Lower lobe of right lung (tissue), 2 donors: ENCODE data around the gene TRMT1. TPM values are rescaled to one million over a fixed set of nuclear protein-coding genes. Genes with fewer than 3 reads are reported as not detected.

Source experiments
- ATAC-seq, 2 donors: fragments of 200-7000 bp; cut with Tn5 transposase; one replicate each; pipeline ENCODE4 v1.9.1; 2020 to 2022; ENCODE audit warnings: mild to moderate bottlenecking in 2 of 2, moderate library complexity in 2 of 2
- DNase-seq: peaks from one replicate; pipeline ENCODE4 v3.0.0-alpha.2; 2020
- H3K27ac ChIP-seq: fragments of 200-600 bp; one replicate; pipeline ENCODE4 v1.8.0; 2022
- H3K27me3 ChIP-seq: fragments of 200-600 bp; one replicate; pipeline ENCODE4 v1.8.0; 2022; ENCODE audit warnings: low read depth
- H3K36me3 ChIP-seq: fragments of 200-600 bp; one replicate; pipeline ENCODE4 v1.8.0; 2022; ENCODE audit warnings: mild to moderate bottlenecking
- H3K4me1 ChIP-seq: fragments of 200-600 bp; one replicate; pipeline ENCODE4 v1.8.0; 2022
- H3K4me3 ChIP-seq: fragments of 200-600 bp; one replicate; pipeline ENCODE4 v1.8.0; 2022; ENCODE audit warnings: mild to moderate bottlenecking
- H3K9me3 ChIP-seq: fragments of 200-600 bp; one replicate; pipeline ENCODE4 v1.8.0; 2022
- intact Hi-C: fragments of 100-400 bp; cut with DNase I; formaldehyde crosslinking; loops from one replicate; pipeline ENCODE4 v1.11.0; 2022
- total RNA-seq: library from RNA; stranded (reverse); fragmentation: NEBNext Ultra II Directional; extraction: Animal tissue kit (Norgen Biotek cat#: 25700); gene quantifications from one replicate; pipeline ENCODE4 v1.2.1, GENCODE V29; 2021
- TF ChIP-seq, protein P1 (sequence below): fragments of 200-600 bp; IDR thresholded peaks from one replicate; pipeline ENCODE4 v1.8.0; 2022; ENCODE audit warnings: antibody characterized with exemption, mild to moderate bottlenecking
- donor health status: DM: no; HTN: yes; CAD: no; lungs with severe emphysema.

The TRMT1 gene
- total RNA-seq, 1 donor from 2014 or later: 29.3 TPM

DNA sequence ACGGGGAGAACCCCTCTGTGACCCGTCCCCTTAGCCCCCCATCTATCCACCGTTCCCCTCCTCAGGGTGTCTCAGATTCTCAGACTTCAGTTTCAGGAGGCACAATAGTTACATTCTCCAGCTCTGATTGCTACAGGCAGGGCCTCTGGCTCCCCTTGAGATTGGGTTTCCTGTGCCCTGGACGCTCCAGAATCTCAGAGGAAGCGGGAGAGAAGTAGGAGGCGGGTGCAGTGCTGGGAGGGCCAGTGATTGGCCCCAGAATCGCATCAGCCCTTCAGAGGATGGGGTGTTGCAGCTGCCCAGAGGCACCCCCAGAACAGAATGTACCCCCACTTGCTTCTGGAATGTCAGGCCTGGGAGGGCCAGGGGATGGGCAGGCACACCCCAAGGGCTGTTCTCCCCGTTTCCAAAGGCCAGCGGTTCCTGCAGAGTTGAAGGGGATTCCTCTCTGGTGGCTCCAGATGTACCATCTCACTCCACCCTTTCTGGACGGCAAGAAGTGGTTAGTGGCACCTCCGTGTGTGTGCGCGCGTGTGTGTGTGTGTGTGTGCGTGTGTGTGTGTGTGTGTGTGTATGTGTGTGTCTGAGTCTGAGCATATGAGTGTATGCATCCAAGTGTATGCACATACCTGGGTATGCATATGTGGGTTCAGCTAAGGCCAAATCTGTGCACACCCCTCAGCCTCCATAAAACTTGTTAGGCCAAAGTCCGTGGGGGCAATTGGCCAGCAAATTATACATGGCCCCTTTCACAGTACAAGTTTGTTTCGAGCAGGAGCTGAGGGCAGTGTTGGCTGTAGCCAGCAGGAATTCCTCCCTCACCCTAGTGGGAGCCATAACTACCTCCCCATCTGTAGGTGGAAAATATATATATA, 49.4 kb downstream of the TRMT1 start:
- peaks cover 8% of the 10 kb centered on the region for H3K36me3 ChIP-seq
- no peaks in the 10 kb centered on the region for H3K9me3 ChIP-seq
- H3K4me1 ChIP-seq: peaks cover 83% of the 10 kb centered on the region
- TF ChIP-seq, protein P1, sequence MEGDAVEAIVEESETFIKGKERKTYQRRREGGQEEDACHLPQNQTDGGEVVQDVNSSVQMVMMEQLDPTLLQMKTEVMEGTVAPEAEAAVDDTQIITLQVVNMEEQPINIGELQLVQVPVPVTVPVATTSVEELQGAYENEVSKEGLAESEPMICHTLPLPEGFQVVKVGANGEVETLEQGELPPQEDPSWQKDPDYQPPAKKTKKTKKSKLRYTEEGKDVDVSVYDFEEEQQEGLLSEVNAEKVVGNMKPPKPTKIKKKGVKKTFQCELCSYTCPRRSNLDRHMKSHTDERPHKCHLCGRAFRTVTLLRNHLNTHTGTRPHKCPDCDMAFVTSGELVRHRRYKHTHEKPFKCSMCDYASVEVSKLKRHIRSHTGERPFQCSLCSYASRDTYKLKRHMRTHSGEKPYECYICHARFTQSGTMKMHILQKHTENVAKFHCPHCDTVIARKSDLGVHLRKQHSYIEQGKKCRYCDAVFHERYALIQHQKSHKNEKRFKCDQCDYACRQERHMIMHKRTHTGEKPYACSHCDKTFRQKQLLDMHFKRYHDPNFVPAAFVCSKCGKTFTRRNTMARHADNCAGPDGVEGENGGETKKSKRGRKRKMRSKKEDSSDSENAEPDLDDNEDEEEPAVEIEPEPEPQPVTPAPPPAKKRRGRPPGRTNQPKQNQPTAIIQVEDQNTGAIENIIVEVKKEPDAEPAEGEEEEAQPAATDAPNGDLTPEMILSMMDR: no peak
- no peak overlapping the region for H3K4me3 ChIP-seq
- no peak overlapping the region for H3K27ac ChIP-seq
- ATAC-seq (no peak), DNase-seq (no peak)
- intact Hi-C loops: no loop called here
- no peaks in the 10 kb centered on the region for H3K27me3 ChIP-seq

DNA sequence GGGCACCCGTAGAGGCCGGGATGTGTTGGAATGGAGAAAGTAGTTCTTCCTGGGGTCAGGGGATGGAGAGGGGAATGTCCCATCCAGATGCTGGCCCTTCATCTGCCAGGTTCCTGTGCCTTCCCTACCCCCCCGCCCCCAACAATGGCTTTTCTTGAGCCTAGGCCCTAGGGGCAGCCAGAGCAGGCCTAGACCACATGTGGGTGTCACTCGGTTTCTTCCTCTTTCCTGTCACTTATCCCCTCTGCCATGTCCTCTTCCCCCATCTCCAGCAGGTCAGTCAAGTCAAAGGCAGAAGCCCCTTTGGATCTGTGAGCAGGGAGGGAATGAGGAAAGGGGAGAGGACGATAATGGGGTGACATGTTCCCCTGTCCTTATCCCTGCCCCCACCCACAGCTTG, 50.3 kb downstream of the TRMT1 start:
- DNase-seq (no peak), ATAC-seq (no peak)
- intact Hi-C loops: no loop called here
- no peak overlapping the region for H3K27ac ChIP-seq
- H3K36me3 ChIP-seq: peaks cover 8% of the 10 kb centered on the region
- no peak overlapping the region for H3K4me3 ChIP-seq
- peaks cover 93% of the 10 kb centered on the region for H3K4me1 ChIP-seq
- H3K27me3 ChIP-seq: no peaks in the 10 kb centered on the region
- no peaks in the 10 kb centered on the region for H3K9me3 ChIP-seq
- TF ChIP-seq, protein P1: no peak

DNA sequence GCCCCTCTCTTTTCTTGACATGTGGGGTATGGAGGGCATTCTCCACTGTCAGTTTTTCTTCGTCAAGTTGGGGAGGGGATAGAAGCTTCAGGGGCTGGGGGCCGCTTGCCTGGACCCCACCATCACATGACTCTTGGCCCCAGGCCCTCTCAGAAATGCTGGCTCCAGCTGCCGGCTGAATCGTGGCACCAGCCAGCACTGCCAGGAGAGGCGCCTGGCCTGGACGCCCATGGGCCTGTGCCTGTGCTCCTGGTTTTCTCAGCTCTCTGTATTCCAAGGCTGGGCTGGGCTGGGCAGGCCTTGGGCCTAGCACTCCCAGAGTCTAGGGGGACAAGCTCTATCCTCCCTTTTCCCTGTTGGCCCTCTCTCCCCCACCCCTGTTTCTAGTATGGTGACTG, 52.4 kb downstream of the TRMT1 start:
- Histone ChIP-seq H3K4me1 (peaks cover 97% of the 10 kb centered on the region), H3K27ac (peak overlapping the region; percentile 47)

DNA sequence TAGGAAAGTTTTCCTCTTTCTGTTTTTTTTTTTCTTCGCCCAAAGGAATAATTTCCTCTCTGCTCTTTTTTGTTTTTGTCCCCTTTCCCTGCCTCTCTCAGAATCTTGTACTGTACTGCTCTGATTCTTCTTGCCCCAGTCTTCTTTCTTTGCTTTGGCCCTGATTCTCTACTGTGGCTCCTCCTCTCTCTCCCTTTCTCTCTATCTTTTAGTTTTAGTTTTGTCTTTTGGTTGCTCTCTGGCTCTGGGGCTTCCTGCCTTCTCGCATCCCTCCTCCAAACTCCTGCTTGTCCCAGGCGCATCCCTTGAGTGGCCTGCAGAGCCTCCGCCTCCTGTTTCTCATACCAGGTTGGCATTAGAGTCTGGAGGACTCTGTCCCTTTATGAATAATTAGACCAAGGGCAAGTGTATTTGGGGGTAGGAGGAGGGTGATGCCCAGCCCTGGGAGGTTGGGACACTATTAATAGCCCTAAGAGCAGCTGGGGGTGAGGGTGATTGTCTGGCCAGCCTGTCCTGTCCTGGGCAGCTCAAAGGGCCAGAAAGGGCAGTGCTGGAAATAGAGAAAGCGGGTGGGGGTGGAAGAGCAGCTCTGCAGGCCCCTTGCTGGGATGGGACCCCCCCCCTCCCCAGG, 53.0 kb downstream of the TRMT1 start:
- Histone ChIP-seq H3K27ac (peak overlapping the region; percentile 18), H3K9me3 (no peaks in the 10 kb centered on the region), H3K4me1 (peaks cover 97% of the 10 kb centered on the region), H3K4me3 (no peak overlapping the region), H3K36me3 (peaks cover 8% of the 10 kb centered on the region), H3K27me3 (no peaks in the 10 kb centered on the region)
- no peak for ATAC-seq
- TF ChIP-seq, protein P1: no peak
- intact Hi-C loops: no loop called here
- DNase-seq: no peak

More for the DNA sequence above, 52.4 kb downstream of the TRMT1 start:
- no peaks in the 10 kb centered on the region for H3K9me3 ChIP-seq
- H3K27me3 ChIP-seq: no peaks in the 10 kb centered on the region
- no peak overlapping the region for H3K4me3 ChIP-seq
- peaks cover 8% of the 10 kb centered on the region for H3K36me3 ChIP-seq
- DNase-seq (no peak), ATAC-seq (no peak)
- intact Hi-C loops: no loop called here
- TF ChIP-seq, protein P1: no peak

DNA sequence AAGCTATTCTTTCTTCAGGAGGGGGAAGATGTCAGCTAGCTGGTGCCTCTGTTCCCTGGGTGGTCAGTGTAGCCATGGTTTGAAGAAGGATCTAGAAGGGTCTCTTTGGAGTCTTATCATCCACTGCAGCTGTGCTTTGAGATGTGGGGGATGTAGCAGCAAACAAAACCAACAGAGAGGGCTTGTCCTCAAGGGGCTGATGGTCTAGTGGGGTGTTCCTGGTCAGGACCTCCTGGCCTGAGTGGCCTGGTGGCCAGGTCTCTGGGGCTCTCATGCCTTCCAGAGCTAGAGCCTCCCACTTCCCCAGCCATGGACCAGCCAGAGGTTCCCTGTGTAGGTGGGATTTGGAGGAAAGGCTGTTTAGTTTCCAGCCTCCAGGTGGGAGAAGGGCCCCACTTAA, 54.2 kb downstream of the TRMT1 start:
- intact Hi-C loops: no loop called here
- H3K4me3 ChIP-seq: no peak overlapping the region
- peaks cover 96% of the 10 kb centered on the region for H3K4me1 ChIP-seq
- no peaks in the 10 kb centered on the region for H3K27me3 ChIP-seq
- DNase-seq: no peak
- peaks cover 8% of the 10 kb centered on the region for H3K36me3 ChIP-seq
- no peaks in the 10 kb centered on the region for H3K9me3 ChIP-seq
- H3K27ac ChIP-seq: peak overlapping the region; percentile 55
- ATAC-seq: no peak
- TF ChIP-seq, protein P1: no peak
